T-helper 1 cell treated with Interleukin-12 subunit alpha and Interleukin-12 subunit beta and Interleukin-4 antibody, amounts not matched to agents 30 ng/mL and 1 ng/mL, for 36 hours (primary cell): ENCODE data around the gene B4GALNT1. TPM values are rescaled to one million over a fixed set of nuclear protein-coding genes. Genes with fewer than 3 reads are reported as not detected.
"Not testable (repeated sequence)": the region's sequence is repeated elsewhere in the genome, so short reads cannot be mapped to it uniquely, and the experiment has no call there.

ENCODE experiments used
- intact Hi-C: fragments of 100-400 bp; cut with micrococcal nuclease; formaldehyde crosslinking; loops from one replicate; pipeline ENCODE4 v1.15.1; 2024
- total RNA-seq: library from RNA; stranded (reverse); gene quantifications from 2 replicates; pipeline ENCODE4 v1.2.3, GENCODE V29; 2022

The B4GALNT1 gene
- total RNA-seq = 4.3 and 4.5 TPM in 2 replicates

DNA sequence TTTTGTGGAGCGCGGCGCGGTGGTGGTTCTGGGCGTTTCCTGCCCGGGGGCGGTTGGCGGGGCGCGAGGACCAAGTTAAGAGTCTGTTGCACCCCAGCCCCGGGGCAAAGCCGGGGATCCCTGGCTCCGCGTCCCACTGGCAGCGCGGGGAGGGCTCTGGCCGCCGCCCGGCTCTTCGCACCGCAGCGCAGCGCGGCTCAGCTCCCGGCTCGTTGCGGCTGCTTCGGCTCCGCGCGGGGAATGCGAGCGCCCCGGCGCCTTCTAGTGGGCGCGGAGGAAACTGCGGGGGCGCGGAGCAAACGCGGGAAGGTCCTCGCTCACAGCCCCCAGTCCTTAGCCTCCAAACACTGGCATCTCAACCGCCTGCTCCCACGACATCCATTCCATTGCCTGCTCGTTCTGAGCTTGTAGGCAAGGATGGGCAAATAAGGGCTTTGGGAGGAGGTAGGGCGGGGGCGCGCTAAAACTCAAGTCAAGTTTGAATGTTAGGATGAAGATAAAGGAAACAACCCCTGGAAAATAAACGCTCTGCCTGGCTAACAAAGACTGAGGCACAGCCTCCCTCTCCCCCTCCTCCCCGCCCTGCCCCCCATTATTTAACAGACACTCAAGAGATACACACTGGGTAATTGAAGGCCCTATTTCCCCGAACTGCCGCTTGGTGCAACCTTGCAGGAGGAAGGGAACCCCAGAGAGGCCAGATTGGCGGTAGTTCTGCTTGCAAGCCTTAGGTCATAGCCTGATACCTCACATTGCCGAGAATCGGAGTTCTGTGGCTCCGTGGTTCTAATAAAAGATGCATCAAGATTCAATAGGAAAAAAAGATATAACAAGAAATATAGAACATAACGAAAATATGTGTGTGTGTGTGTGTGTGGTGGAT is at the start of gene B4GALNT1:
Gene B4GALNT1, minus strand, starts transcription at position 244 of the 883 bp plus-strand sequence. CDS start 1,069 bp downstream, outside the sequence.
- intact Hi-C loops = loop anchor here (1.0 to 2.0 kb wide), 6 partner anchors 12 to 392 kb away; partner anchors contain the start of gene GLI1

DNA sequence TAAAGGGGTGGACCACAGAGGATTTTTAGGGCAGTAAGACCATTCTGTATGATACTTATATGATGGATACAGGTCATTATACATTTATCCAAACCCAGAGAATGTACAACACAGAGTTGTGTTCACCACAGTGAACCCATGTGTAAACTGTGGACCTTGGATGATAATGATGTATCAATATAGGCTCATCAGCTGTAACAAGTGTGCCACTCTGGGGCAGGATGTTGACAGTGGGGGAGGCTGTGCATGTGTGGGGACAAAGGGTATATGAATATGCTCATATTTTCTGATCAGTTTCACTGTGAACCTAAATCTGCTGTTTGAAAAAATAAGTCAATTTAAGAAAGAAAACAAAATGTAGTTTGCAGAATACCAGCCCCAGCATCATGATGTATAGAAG is 46.7 kb upstream of the B4GALNT1 start:
- intact Hi-C loops = no loop called here

- intact Hi-C loops = not testable (repeated sequence)
These were observed 44.9 kb upstream of the B4GALNT1 start for GRCh38 chr12:57677947-57678346.

DNA sequence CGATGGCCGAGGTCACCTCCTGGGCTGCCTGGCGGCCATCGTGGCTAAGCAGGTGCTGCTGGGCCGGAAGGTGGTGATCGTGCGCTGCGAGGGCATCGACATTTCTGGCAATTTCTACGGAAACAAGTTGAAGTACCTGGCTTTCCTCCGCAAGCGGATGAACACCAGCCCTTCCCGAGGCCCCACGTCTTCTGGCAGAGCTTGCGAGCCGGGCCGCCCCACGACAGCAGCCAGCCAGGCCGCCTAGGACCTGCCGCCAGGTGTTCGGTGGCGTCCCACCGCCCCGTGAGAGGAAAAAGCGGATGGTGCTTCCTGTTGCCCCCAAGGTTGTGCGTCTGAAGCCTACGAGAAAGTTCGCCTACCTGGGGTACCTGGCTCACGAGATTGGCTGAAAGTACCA is 41.7 kb upstream of the B4GALNT1 start:
- intact Hi-C loops = no loop called here

- intact Hi-C loops = no loop called here
These were observed 39.8 kb upstream of the B4GALNT1 start for GRCh38 chr12:57672801-57673200.

- intact Hi-C loops = not testable (repeated sequence)
These were observed 38.8 kb upstream of the B4GALNT1 start for GRCh38 chr12:57671811-57672210.

DNA sequence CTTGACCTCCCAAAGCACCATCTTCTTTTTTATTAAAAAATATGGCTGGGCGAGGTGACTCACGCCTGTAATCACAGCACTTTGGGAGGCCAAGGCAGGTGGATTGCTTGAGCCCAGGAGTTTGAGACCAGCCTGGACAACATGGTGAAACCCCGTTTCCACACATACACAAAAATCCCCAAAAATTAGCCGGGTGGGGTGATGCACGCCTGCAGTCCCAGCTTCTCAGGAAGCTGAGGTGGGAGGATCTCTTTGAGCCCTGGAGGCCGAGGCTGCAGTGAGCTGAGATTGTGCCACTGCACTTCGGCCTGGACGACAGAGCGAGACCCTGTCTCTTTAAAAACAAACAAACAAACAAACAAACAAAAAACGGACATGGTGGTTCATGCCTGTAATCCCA is 36.7 kb upstream of the B4GALNT1 start:
- intact Hi-C loops = not testable (repeated sequence)

- intact Hi-C loops = no loop called here
These were observed 33.9 kb upstream of the B4GALNT1 start for GRCh38 chr12:57666897-57667296.

GRCh38 chr12:57665066-57665820 is 32.2 kb upstream of the B4GALNT1 start:
- intact Hi-C loops = not testable (repeated sequence)

DNA sequence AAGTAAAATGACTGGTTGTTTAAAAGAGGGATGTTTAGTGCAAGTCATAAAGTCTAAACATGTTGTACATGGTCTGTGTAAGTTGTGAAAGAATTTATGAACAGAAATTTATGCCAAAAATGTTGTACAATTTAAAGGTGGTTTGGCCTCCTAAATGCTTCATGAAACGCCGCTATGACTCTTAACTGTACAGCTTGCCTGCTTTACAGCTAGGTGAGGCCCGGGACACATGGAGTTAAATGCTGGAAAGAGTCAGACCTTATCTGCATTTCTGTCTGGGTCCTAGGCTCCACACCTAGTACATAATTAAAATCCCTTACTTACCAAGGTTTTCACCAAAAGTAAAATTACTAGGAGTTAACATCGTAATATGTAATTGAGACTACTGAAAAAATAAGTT is 28.4 kb upstream of the B4GALNT1 start:
- intact Hi-C loops = no loop called here

DNA sequence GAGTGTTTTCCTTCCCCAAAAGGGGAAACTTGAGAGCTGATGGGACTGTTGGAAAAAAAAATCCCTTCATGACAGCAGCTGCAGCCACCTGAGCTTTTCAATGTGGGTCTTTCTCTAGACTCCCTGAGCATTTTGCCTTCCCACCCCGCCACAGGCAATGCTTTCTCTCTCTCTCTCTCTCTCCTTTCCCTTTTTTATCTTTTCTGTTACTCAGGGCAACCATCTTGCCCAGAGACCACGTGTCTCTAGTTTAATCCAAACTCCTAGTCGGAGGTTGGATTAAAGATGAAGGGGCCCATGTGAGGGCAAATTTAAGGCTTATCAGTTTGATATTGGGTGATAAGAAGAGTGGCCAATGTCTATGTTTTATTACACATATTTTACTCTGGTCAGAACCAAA is 25.9 kb upstream of the B4GALNT1 start:
- intact Hi-C loops = no loop called here

DNA sequence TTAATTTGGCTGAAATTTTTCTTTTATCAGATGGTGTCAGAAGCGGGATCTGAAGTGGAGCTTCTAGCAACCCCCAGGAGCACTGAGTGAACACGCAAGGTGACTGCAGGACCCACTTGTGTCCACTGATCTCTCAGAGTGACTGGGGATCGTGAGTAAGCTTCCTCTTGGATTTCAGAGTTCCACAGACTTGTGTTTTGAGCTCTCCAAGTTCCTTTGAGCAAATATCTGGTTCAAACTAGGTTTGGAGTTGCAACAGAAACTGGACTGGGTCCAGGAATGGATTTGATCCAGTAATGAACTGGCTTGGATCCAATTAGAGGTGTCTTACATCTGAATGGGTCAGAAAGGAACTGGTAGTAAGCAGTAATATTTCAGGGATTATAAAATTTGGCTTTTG is 24.7 kb upstream of the B4GALNT1 start:
- intact Hi-C loops = no loop called here

DNA sequence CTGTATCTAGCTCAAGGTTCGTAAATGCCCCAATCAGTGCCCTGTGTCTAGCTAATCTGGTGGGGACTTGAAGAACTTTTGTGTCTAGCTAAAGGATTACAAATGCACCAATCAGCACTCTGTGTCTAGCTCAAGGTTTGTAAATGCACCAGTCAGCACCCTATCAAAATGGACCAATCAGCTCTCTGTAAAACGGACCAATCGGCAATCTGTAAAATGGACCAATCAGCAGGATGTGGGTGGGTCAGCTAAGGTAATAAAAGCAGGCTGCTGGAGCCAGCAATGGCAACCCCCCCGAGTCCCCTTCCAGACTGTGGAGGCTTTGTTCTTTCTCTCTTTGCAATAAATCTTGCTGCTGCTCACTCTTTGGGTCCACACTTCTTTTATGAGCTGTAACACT is 23.4 kb upstream of the B4GALNT1 start:
- intact Hi-C loops = not testable (repeated sequence)

- intact Hi-C loops = no loop called here
These were observed 22.7 kb upstream of the B4GALNT1 start for GRCh38 chr12:57655541-57656240.

GRCh38 chr12:57654042-57654441 is 21.0 kb upstream of the B4GALNT1 start:
- intact Hi-C loops = no loop called here

GRCh38 chr12:57646659-57647049 is 13.7 kb upstream of the B4GALNT1 start:
- intact Hi-C loops = not testable (repeated sequence)

DNA sequence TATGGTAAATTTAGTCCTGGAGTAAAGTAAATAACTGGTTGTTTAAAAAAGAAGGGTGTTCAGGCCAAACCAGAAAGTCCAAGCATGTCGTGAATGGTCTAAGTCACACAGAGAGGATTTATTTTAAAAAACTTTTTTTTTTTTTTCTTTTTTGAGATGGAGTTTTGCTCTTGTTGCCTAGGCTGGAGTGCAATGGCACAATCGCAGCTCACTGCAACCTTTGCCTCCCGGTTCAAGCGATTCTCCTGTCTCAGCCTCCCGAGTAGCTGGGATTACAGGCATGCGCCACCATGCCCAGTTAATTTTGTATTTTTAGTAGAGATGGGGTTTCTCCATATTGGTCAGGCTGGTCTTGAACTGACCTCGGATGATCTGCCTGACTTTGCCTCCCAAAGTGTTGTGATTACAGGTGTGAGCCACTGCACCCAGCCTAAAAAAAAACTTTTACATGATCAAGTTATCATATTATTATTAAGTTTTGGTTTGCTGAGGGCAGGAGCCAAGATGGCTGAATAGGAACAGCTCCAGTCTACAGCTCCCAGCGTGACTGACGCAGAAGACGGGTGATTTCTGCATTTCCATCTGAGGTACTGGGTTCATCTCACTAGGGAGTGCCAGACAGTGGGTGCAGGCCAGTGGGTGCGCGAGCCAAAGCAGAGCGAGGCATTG is 13.1 kb upstream of the B4GALNT1 start:
- intact Hi-C loops = not testable (repeated sequence)

GRCh38 chr12:57641699-57642442 is 8.9 kb upstream of the B4GALNT1 start:
- intact Hi-C loops = no loop called here

DNA sequence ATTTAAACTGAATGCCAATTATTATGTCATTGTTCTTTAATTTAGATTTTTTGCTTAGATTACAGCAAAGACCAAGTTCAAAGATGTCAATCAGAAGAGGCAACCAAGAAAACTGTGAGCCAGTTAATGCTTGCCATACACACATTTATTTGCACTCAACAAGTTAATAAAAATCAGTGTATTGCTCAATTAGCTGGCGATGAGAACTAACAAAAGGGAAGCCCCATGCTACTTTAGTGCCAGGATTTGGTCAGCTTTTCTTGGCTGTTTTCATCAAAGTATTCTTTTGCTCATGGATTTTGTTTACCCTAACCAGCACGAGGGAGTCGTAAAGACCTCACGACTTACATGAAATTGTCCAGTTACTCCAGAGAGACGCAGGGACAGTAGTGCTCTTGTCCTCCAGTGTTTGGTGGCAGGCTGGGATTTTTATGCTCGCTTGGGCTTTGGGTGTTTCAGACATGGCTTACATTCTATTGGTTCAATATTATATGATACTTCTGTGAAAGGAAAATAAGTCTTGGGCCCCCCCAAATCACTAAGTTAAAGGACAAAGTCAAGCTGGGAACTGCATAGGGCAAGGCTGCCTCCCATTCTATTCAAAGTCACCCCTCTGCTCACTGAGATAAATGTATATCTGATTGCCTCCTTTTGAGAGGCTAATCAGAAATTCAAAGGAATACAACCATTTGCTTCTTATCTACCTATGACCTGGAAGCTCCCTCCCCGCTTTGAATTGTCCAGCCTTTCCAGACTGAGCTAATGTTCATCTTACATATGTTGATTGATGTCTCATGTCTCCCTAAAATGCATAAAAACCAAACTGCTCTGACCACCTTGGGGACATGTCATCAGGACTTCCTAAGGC is 7.4 kb upstream of the B4GALNT1 start:
- intact Hi-C loops = no loop called here
